Ammon's horn (tissue), 1 donor: ENCODE measurements around the gene THOP1.
"Not testable (repeated sequence)": the region's sequence is repeated elsewhere in the genome, so short reads cannot be mapped to it uniquely, and the experiment has no call there.

Experiments
- DNase-seq: peaks from one replicate; pipeline ENCODE4 v3.0.0-alpha.2; 2016; ENCODE audit warnings: low spot score

Gene THOP1

GRCh38 chr19:2817237-2817829 is 32.0 kb downstream of the THOP1 start:
- DNase-seq = not testable (repeated sequence)

GRCh38 chr19:2819540-2820111 is 34.3 kb downstream of the THOP1 start, which contains the start of gene ZNF554:
Gene ZNF554 (plus strand): TSS chr19:2819868. CDS start chr19:2820072, 204 bp downstream.
- DNase-seq = peak; percentile 93

GRCh38 chr19:2820112-2820702 is 34.9 kb downstream of the THOP1 start:
- no peak for DNase-seq

GRCh38 chr19:2822846-2823245 is 37.5 kb downstream of the THOP1 start:
- no peak for DNase-seq

DNA sequence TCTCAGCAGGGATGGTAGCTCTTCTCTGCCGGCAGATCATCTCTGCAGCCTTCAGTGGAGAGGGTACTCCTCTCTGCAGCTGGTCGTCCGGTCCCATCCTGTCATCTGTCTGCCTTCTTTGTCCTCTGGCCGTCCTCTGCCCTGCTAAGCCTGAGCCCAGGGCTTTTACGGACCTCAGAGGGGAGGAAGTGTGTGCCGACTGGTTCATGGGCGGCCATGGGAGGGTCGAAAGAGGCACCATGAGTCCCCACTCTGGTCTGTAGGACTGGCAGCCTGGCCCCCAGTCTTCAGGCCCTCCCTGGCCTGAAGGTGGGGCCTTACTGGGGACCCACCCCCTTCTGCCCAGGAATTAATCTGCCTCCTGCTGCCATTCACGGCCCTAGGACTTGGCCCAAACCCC is 38.3 kb downstream of the THOP1 start:
- DNase-seq = no peak

- no peak for DNase-seq
Measured at GRCh38 chr19:2824129-2824528, 38.8 kb downstream of the THOP1 start.

GRCh38 chr19:2827022-2827421 is 41.7 kb downstream of the THOP1 start:
- no peak for DNase-seq

DNA sequence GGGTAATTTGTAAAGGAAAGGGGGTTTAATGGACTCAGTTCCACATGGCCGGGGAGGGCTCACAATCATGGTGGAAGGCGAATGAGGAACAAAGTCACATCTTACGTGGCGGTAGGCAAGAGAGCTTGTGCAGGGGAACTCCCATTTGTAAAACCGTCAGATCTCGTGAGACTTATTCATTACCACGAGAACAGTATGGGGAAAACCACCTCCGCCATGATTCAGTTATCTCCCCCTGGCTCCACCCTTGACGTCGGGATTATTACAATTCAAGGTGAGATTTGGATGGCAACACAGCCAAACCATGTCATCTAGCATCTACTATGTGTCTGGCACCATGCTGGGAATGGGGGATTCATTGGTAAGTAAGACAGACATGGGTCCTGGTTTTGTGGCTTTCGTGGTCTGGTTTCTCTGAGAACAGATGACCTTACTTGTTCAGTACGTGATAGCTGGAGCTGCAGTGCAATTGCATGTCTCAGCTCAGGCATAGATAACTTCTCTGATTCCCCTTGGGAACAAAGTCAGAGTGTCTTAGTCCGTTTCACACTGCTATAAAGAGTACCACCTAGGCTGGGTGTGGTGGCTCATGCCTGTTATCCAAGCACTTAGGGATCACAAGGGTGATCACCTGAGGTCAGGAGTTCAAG is 42.7 kb downstream of the THOP1 start:
- no peak for DNase-seq

DNA sequence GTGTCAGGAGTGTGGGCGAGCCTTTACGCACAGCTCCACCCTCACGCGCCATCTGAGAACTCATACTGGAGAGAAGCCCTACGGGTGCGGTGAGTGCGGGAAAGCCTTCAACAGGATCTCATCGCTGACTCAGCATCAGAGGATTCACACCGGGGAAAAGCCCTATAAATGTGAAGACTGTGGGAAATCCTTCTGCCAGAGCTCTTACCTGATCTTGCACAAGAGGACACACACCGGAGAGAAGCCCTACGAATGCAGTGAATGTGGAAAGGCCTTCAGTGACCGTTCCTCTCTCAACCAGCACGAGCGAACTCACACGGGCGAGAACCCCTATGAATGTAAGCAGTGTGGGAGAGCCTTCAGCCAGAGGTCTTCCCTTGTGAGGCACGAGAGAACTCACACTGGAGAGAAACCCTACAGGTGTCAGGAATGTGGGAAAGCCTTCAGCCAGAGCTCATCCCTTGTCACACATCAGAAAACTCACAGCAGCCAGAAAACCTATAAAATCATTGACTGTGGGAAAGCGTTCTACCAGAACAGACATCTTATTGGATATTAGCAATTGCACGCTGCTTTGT is 49.1 kb downstream of the THOP1 start:
- no peak for DNase-seq

DNA sequence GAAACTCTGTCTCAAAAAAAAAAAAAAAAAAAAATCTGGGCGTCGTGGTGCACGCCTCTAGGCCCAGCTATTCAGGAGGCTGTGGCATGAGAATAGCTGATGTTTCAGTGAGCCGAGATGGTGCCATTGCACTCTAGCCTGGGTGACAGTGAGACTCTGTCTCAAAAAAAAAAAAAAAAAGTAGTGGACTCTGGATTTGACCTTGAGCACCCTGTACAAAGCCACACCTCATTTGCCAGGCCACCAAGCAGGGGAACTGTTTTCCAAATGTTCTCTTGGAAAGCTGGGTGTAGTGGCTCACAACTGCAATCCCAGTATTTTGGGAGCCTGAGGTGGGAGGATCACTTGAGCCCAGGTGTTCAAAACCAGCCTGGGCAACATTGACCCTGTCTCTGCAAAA is 52.1 kb downstream of the THOP1 start:
- DNase-seq = no peak

- peak; percentile 99 for DNase-seq
Measured at GRCh38 chr19:2840794-2841791, 55.8 kb downstream of the THOP1 start, which contains the start of gene ZNF555. Gene ZNF555 (plus strand): TSS chr19:2841475. CDS start chr19:2841573, 98 bp downstream.

- DNase-seq = no peak
Measured at GRCh38 chr19:2841855-2842574, 56.7 kb downstream of the THOP1 start.

GRCh38 chr19:2845107-2845506 is 59.8 kb downstream of the THOP1 start:
- DNase-seq = no peak

DNA sequence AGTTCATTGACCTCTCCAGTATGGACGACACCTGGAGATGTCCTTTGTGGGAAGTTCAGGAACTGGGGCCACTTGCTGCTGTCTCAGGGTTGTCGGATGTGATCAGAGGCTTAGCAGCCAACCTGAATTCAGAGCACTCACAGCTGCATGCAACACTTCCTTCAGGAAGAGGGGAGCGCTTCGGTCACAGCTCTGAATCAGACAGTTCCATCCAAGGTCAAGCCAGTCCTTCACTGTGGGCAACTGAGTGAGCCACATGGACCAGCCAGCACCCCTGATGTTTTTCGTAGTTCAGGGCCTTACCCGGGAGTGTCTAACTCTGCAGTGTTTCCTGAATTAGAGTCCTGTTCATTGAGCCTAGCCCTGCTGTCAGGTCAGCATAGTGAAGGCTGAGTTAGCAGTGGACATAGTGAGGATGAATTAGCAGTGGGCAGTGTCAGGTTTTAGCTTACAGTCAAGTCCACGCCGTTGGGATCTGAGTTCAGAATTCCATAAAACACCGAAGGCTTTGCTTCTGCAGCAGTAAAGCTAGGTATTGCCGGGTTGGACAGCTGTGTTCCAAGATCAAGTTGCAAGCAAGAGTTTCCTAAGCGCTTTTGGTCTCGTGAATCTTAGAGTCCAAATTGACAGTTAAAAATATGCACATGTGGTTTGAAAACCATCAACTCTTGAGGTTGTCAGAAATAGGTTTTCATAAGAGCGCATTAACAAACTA is 61.0 kb downstream of the THOP1 start:
- DNase-seq = no peak

- no peak for DNase-seq
Measured at GRCh38 chr19:2847507-2847906, 62.2 kb downstream of the THOP1 start.

- DNase-seq = no peak
Measured at GRCh38 chr19:2848616-2849015, 63.3 kb downstream of the THOP1 start.

DNA sequence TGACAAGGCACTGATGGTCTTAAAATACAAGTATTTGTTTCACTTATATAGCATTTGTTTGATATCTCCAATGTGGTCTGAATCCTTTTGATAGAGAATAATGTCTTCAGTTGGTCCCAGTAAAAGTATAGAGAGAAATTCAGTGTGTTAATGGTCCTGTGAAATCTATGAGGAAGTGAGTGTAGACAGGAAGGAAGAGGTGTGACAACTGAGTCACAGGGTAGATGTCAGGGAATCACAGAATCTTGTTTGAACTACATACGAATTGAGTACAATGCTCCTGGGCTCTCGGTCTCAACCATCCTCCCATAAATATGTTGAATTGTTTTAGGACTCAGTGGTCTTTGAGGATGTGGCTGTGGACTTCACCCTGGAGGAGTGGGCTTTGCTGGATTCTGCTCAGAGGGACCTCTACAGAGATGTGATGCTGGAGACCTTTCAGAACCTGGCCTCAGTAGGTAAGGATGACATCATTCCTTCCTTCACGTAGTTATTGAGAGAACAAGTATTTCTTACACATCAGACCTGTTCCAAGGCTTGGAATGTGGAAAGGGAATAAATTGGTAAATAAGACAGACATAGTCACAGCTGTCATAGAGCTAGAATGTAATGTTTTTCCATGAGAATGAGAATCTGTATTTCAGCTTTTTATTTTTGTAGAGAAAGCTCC is 65.1 kb downstream of the THOP1 start:
- DNase-seq = no peak

DNA sequence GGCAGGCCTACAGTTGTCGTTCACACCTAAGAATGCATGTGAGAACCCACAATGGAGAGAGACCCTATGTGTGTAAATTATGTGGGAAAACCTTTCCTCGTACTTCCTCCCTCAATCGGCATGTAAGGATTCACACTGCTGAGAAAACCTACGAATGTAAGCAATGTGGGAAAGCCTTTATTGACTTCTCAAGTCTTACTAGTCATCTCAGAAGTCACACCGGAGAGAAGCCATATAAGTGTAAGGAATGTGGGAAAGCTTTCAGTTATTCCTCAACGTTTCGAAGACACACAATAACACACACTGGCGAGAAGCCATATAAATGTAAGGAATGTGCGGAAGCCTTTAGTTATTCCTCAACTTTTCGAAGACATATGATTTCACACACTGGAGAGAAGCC is 67.3 kb downstream of the THOP1 start:
- no peak for DNase-seq

- no peak for DNase-seq
Measured at GRCh38 chr19:2853015-2853606, 67.8 kb downstream of the THOP1 start.
